Right lobe of liver (tissue), 4 donors: ENCODE data around the gene ARIH1.

Source experiments
- CTCF ChIP-seq, 4 donors: fragments of 200-600 bp in 3 of 4; fragments of 450-650 bp in 1 of 4; IDR thresholded peaks; one replicate each; pipeline versions ENCODE4 v1.5.1 to v1.8.0; 2016 to 2022; ENCODE audit warnings: antibody characterized with exemption in 4 of 4, mild to moderate bottlenecking in 2 of 4
- POLR2A ChIP-seq: fragments of 450-650 bp; IDR thresholded peaks from one replicate; pipeline ENCODE4 v1.6.1; 2017; ENCODE audit warnings: antibody characterized with exemption, mild to moderate bottlenecking
- donor health status: DM: no; HTN: no; CAD: no.
- donor health status: DM: no; HTN: no; CAD: no.
- donor health status: DM: no; HTN: yes; CAD: no.

- TF ChIP-seq POLR2A (no peak), CTCF (IDR thresholded peaks at IDR 0.05) (no peak)
These were observed 130.7 kb downstream of the ARIH1 start for GRCh38 chr15:72604794-72605193.
